Stomach (tissue), 4 donors: ENCODE measurements around the gene PLA2G4A.

Source experiments
- CTCF ChIP-seq, 7 experiments: fragments of 450-650 bp in 4 of 7; fragments of 200-600 bp in 3 of 7; sonication (generic) in 3 of 7; IDR thresholded peaks; one replicate each; pipeline ENCODE4 v1.5.1; 2016 to 2019; ENCODE audit warnings: antibody characterized with exemption in 7 of 7, control low read depth in 2 of 7, mild to moderate bottlenecking in 1 of 7
- POLR2A ChIP-seq, 4 donors: fragments of 450-650 bp; IDR thresholded peaks; one replicate each; pipeline ENCODE4 v1.6.1; 2016; ENCODE audit warnings: antibody characterized with exemption in 4 of 4, control low read depth in 2 of 4, mild to moderate bottlenecking in 1 of 4, moderate library complexity in 1 of 4
- POLR2AphosphoS5 ChIP-seq, 3 donors: sonication (generic); formaldehyde crosslinking; IDR thresholded peaks; one replicate each; pipeline ENCODE4 v1.6.1; 2016; ENCODE audit warnings: antibody characterized with exemption in 3 of 3

DNA sequence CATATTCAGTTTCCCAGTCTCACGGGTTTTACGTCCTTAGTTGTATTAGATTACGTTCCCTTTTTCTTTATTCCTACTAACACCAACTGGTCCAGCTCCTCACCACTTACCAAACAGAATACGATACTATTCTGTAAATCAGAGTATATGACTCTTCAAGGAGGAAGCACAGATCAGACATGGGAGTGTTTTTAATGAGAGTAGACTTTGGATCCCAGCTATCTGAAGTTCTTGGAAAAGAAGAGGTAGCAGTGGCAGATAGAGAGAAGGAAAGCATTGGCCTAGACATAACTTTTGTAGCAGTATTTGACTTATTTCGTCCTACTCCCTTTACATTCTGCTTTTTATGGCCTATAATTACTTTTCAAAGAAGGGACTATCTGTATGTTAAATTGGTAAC is 24.1 kb upstream of the PLA2G4A start:
- no peak for TF ChIP-seq POLR2A (IDR thresholded peaks at IDR 0.05)
- TF ChIP-seq CTCF (IDR thresholded peaks at IDR 0.05), result no peak
- no peak for TF ChIP-seq POLR2AphosphoS5 (IDR thresholded peaks at IDR 0.05)
